H9 (cell line): ENCODE data around the gene DENND5B. TPM values are rescaled to one million over a fixed set of nuclear protein-coding genes. Genes with fewer than 3 reads are reported as not detected.

ENCODE experiments used
- DNase-seq: peaks from one replicate; pipeline ENCODE4 v3.0.0-alpha.2; 2017
- H2AFZ ChIP-seq: one replicate; pipeline ENCODE4 v1.6.1; 2013; ENCODE audit warnings: mild to moderate bottlenecking, low read length, control low read depth, moderate library complexity
- H2AK5ac ChIP-seq: 2 replicates; pipeline ENCODE4 v1.6.1; 2013; ENCODE audit warnings: low read length, control low read depth, mixed read lengths; ENCODE audit not compliant: insufficient read length
- H2BK120ac ChIP-seq: one replicate; pipeline ENCODE4 v1.6.1; 2013; ENCODE audit warnings: low read depth, mild to moderate bottlenecking, low read length, control low read depth, inconsistent platforms; ENCODE audit not compliant: poor library complexity, severe bottlenecking
- H2BK12ac ChIP-seq: 2 replicates; pipeline ENCODE4 v1.6.1; 2013; ENCODE audit warnings: low read length, control low read depth, mixed read lengths, low read depth; ENCODE audit not compliant: insufficient read length
- H2BK15ac ChIP-seq: 2 replicates; pipeline ENCODE4 v1.6.1; 2013; ENCODE audit warnings: low read depth, low read length, control low read depth
- H2BK20ac ChIP-seq: one replicate; pipeline ENCODE4 v1.6.1; 2013; ENCODE audit warnings: low read depth, mild to moderate bottlenecking, low read length, control low read depth, inconsistent platforms; ENCODE audit not compliant: poor library complexity, severe bottlenecking
- H2BK5ac ChIP-seq: 2 replicates; pipeline ENCODE4 v1.6.1; 2013; ENCODE audit warnings: low read length, control low read depth, mixed read lengths; ENCODE audit not compliant: insufficient read length
- H3K14ac ChIP-seq: 2 replicates; pipeline ENCODE4 v1.6.1; 2013; ENCODE audit warnings: low read length, control low read depth; ENCODE audit not compliant: insufficient read depth
- H3K18ac ChIP-seq: 2 replicates; pipeline ENCODE4 v1.6.1; 2013; ENCODE audit warnings: low read depth, mild to moderate bottlenecking, mixed read lengths, low read length, control low read depth; ENCODE audit not compliant: insufficient read length
- H3K23ac ChIP-seq: 2 replicates; pipeline ENCODE4 v1.6.1; 2013; ENCODE audit warnings: low read length, control low read depth, mixed read lengths, low read depth; ENCODE audit not compliant: insufficient read length
- H3K23me2 ChIP-seq: 2 replicates; pipeline ENCODE4 v1.6.1; 2013; ENCODE audit warnings: low read depth, mild to moderate bottlenecking, mixed read lengths, low read length, control low read depth; ENCODE audit not compliant: insufficient read length, poor library complexity, severe bottlenecking
- H3K27ac ChIP-seq: 2 replicates; pipeline ENCODE4 v1.5.1; 2013; ENCODE audit warnings: low read length, control low read depth, mixed read lengths, low read depth; ENCODE audit not compliant: insufficient read length
- H3K27me3 ChIP-seq: 2 replicates; pipeline ENCODE4 v1.6.1; 2013; ENCODE audit warnings: low read length, control low read depth, inconsistent platforms; ENCODE audit not compliant: insufficient read depth
- H3K4ac ChIP-seq: 2 replicates; pipeline ENCODE4 v1.6.1; 2013; ENCODE audit warnings: low read depth, mild to moderate bottlenecking, control low read depth, inconsistent platforms, low read length, moderate library complexity
- H3K4me1 ChIP-seq: 2 replicates; pipeline ENCODE4 v1.6.1; 2013; ENCODE audit warnings: low read length, control low read depth, inconsistent platforms; ENCODE audit not compliant: insufficient read depth
- H3K4me2 ChIP-seq: 2 replicates; pipeline ENCODE4 v1.6.1; 2013; ENCODE audit warnings: low read length, control low read depth, mixed read lengths; ENCODE audit not compliant: insufficient read length, insufficient read depth
- H3K56ac ChIP-seq: 2 replicates; pipeline ENCODE4 v1.6.1; 2013; ENCODE audit warnings: low read depth, mild to moderate bottlenecking, mixed read lengths, low read length, control low read depth; ENCODE audit not compliant: insufficient read length
- H3K79me1 ChIP-seq: 2 replicates; pipeline ENCODE4 v1.6.1; 2013; ENCODE audit warnings: low read depth, mild to moderate bottlenecking, moderate library complexity, low read length, control low read depth, inconsistent platforms; ENCODE audit not compliant: insufficient read depth, poor library complexity, severe bottlenecking
- H3K79me2 ChIP-seq: 2 replicates; pipeline ENCODE4 v1.6.1; 2013; ENCODE audit warnings: low read length, control low read depth, inconsistent platforms; ENCODE audit not compliant: insufficient read depth
- H3K9ac ChIP-seq: 2 replicates; pipeline ENCODE4 v1.6.1; 2013; ENCODE audit warnings: low read length, control low read depth, mixed read lengths; ENCODE audit not compliant: insufficient read length; ENCODE audit errors: extremely low read depth
- H3K9me3 ChIP-seq: one replicate; pipeline ENCODE4 v1.6.1; 2013; ENCODE audit warnings: low read depth, low read length, inconsistent platforms; ENCODE audit not compliant: control insufficient read depth
- H3T11ph ChIP-seq: one replicate; pipeline ENCODE4 v1.6.1; 2013; ENCODE audit warnings: mild to moderate bottlenecking, low read length, control low read depth, inconsistent platforms
- H4K20me1 ChIP-seq: one replicate; pipeline ENCODE4 v1.6.1; 2013; ENCODE audit not compliant: control insufficient read depth, insufficient read length, insufficient read depth
- H4K5ac ChIP-seq: 2 replicates; pipeline ENCODE4 v1.6.1; 2013; ENCODE audit warnings: low read depth, mild to moderate bottlenecking, mixed read lengths, low read length, control low read depth; ENCODE audit not compliant: insufficient read length
- H4K8ac ChIP-seq: replicated peaks from 2 replicates; pipeline ENCODE4 v1.6.1; 2013; ENCODE audit warnings: low read length, control low read depth, mixed read lengths, low read depth; ENCODE audit not compliant: insufficient read length
- H4K91ac ChIP-seq: 2 replicates; pipeline ENCODE4 v1.6.1; 2013; ENCODE audit warnings: low read depth, mild to moderate bottlenecking, moderate library complexity, mixed read lengths, low read length, control low read depth; ENCODE audit not compliant: insufficient read length
- H3K27ac Mint-ChIP-seq, 3 experiments: 2 replicates in 2 of 3; 3 replicates in 1 of 3; pipeline ENCODE4 v1.8.0; 2020 to 2021; ENCODE audit warnings: mixed read lengths in 3 of 3, mild to moderate bottlenecking in 1 of 3, moderate library complexity in 1 of 3
- H3K27me3 Mint-ChIP-seq: 2 replicates; pipeline ENCODE4 v1.8.0; 2021; ENCODE audit warnings: low read depth, mild to moderate bottlenecking, moderate library complexity, mixed read lengths
- H3K36me3 Mint-ChIP-seq, 3 experiments: 2 replicates in 2 of 3; 3 replicates in 1 of 3; pipeline ENCODE4 v1.8.0; 2020 to 2021; ENCODE audit warnings: low read depth in 3 of 3, mixed read lengths in 3 of 3; ENCODE audit not compliant: insufficient read depth in 1 of 3
- H3K4me1 Mint-ChIP-seq, 2 experiments: 2 replicates each; pipeline ENCODE4 v1.8.0; 2020; ENCODE audit warnings: mixed read lengths in 2 of 2
- H3K4me3 Mint-ChIP-seq, 2 experiments: 2 replicates in 1 of 2; 3 replicates in 1 of 2; pipeline ENCODE4 v1.8.0; 2020 to 2021; ENCODE audit warnings: mild to moderate bottlenecking in 2 of 2, mixed read lengths in 2 of 2, moderate library complexity in 1 of 2
- H3K9me3 Mint-ChIP-seq, 2 experiments: 2 replicates in 1 of 2; 3 replicates in 1 of 2; pipeline ENCODE4 v1.8.0; 2020; ENCODE audit warnings: mild to moderate bottlenecking in 2 of 2, mixed read lengths in 2 of 2, moderate library complexity in 1 of 2
- WGBS: extraction: QIAGEN DNeasy Blood & Tissue Kit; methylation state at CpG from one replicate; pipeline ENCODE4 v1.1.7; 2013; ENCODE audit warnings: missing lambda C conversion rate, low lambda C conversion rate, mixed read lengths; ENCODE audit not compliant: insufficient read length; ENCODE audit errors: extremely low coverage; 5-methylcytosine and 5-hydroxymethylcytosine counted together
- total RNA-seq: library from RNA; stranded (reverse); gene quantifications from 2 replicates; pipeline ENCODE4 v1.2.1, GENCODE V29; 2021
- TF ChIP-seq, protein P1 (sequence below): fragments of 200-600 bp; sonication (generic); conservative IDR thresholded peaks from 3 replicates; pipeline ENCODE4 v1.8.0; 2021; ENCODE audit warnings: antibody characterized with exemption, mild to moderate bottlenecking

Gene DENND5B
- total RNA-seq, 1 experiment from 2014 or later: 13.4 TPM

DNA sequence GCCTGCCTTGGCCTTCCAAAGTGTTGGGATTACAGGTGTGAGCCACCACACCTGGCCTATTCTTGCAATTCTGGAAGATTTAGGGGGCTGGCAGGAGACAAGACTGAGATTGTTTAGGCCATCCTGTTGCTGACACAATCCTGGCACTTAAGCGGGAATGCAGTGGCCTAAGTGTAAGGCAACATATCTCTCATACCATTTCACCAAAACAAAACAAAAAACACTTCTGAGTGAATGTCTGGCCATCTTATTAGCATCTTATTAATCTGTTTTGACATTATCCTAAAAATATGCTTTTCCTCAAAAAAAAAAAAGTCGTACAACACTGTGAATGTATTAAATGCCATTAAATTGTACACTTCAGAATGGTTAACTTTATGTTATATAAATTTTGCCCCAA lies 67.6 kb downstream of the DENND5B start:
- Histone ChIP-seq H2BK20ac (no peak overlapping the region), H3K79me1 (no peaks in the 10 kb centered on the region), H2BK15ac (no peak overlapping the region), H3K4me2 (no peak overlapping the region), H2AFZ (no peak overlapping the region), H3K79me2 (no peaks in the 10 kb centered on the region), H3K18ac (no peak overlapping the region), H3K14ac (no peak overlapping the region), H3K27me3 (no peaks in the 10 kb centered on the region), H2BK5ac (no peak overlapping the region), H2BK12ac (no peak overlapping the region), H3T11ph (no peak overlapping the region), H2AK5ac (no peak overlapping the region), H4K5ac (no peak overlapping the region), H2BK120ac (no peak overlapping the region), H3K56ac (no peak overlapping the region), H3K23ac (no peak overlapping the region), H3K9me3 (no peaks in the 10 kb centered on the region), H4K8ac (no peak overlapping the region), H3K4ac (no peak overlapping the region), H3K4me1 (peaks cover 17% of the 10 kb centered on the region; the same call in 1 of the 2 replicates), H3K9ac (no peak overlapping the region), H4K91ac (no peak overlapping the region), H3K27ac (no peak overlapping the region), H3K23me2 (no peaks in the 10 kb centered on the region), H4K20me1 (no peaks in the 10 kb centered on the region)
- no CpG with 5 or more reads among the region's 2 CpGs for WGBS
- Mint-ChIP-seq H3K4me1 (peaks cover 58 to 60% of the 10 kb centered on the region in 2 experiments), H3K27ac (peak overlapping the region; percentile 12 to 47 (median 37); a peak in 3 of 7 replicates), H3K4me3 (no peak overlapping the region; a peak in 1 of 5 replicates), H3K27me3 (no peaks in the 10 kb centered on the region), H3K9me3 (no peaks in the 10 kb centered on the region; a peak in 1 of 5 replicates), H3K36me3 (no peaks in the 10 kb centered on the region; a peak in 1 of 7 replicates)
- no peak for DNase-seq
- TF ChIP-seq, protein P1, sequence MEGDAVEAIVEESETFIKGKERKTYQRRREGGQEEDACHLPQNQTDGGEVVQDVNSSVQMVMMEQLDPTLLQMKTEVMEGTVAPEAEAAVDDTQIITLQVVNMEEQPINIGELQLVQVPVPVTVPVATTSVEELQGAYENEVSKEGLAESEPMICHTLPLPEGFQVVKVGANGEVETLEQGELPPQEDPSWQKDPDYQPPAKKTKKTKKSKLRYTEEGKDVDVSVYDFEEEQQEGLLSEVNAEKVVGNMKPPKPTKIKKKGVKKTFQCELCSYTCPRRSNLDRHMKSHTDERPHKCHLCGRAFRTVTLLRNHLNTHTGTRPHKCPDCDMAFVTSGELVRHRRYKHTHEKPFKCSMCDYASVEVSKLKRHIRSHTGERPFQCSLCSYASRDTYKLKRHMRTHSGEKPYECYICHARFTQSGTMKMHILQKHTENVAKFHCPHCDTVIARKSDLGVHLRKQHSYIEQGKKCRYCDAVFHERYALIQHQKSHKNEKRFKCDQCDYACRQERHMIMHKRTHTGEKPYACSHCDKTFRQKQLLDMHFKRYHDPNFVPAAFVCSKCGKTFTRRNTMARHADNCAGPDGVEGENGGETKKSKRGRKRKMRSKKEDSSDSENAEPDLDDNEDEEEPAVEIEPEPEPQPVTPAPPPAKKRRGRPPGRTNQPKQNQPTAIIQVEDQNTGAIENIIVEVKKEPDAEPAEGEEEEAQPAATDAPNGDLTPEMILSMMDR: no peak
